OCI-LY7 (cell line): ENCODE data around the gene GTPBP6.

ENCODE experiments used
- CTCF ChIP-seq: fragments of 200-600 bp; sonication (generic); conservative IDR thresholded peaks from 2 replicates; pipeline ENCODE4 v1.5.1; 2014; ENCODE audit warnings: mild to moderate bottlenecking, antibody characterized with exemption, low read length, moderate library complexity, mixed read lengths
- EZH2phosphoT487 ChIP-seq: fragments of 200-600 bp; sonication (generic); IDR thresholded peaks from 2 replicates; pipeline ENCODE4 v1.6.1; 2018; ENCODE audit warnings: low read depth, borderline replicate concordance, mild to moderate bottlenecking, mixed run types, antibody characterized with exemption, low read length, moderate library complexity, mixed read lengths

DNA sequence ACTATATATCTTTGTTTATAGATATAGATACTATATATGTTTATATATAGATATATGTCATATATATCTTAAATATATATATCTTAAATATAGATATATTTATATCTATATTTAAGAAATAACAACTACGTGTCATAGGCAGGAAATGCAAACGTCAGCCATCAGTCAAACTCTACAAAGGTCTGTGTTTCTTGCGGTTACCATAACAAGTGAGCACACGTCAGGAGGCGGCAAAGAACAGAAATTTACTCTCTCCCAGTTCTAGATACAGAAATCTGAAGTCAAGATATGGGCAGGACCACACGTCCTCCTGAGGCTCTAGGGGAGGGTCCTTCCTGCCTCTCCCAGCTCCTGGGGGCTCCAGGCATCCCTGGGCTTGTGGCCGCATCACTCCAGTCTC, 30.9 kb downstream of the GTPBP6 start:
- TF ChIP-seq CTCF (no peak), EZH2phosphoT487 (no peak)
